HG03575 (cell line): ENCODE results near the gene PAIP1.
"Not testable (repeated sequence)": the region's sequence is repeated elsewhere in the genome, so short reads cannot be mapped to it uniquely, and the experiment has no call there.

Experiments used
- ATAC-seq: cut with Tn5 transposase; IDR thresholded peaks from one replicate; pipeline ENCODE4 v1.9.1; 2021; ENCODE audit not compliant: unreplicated experiment, insufficient number of reproducible peaks, low FRiP score; ENCODE audit errors: extremely low read depth

The PAIP1 gene

GRCh38 chr5:43573058-43573457 lies 16.2 kb upstream of the PAIP1 start:
- ATAC-seq: no peak

- no peak for ATAC-seq
These were observed 15.5 kb upstream of the PAIP1 start for GRCh38 chr5:43572357-43572756.

GRCh38 chr5:43571237-43571636 lies 14.4 kb upstream of the PAIP1 start:
- ATAC-seq: no peak

GRCh38 chr5:43570450-43571158 lies 13.7 kb upstream of the PAIP1 start:
- no peak for ATAC-seq

- no peak for ATAC-seq
These were observed 12.4 kb upstream of the PAIP1 start for GRCh38 chr5:43569236-43569746.

- no peak for ATAC-seq
These were observed 11.1 kb upstream of the PAIP1 start for GRCh38 chr5:43567967-43568366.

GRCh38 chr5:43565043-43565442 lies 8.2 kb upstream of the PAIP1 start:
- no peak for ATAC-seq

GRCh38 chr5:43564289-43564850 lies 7.5 kb upstream of the PAIP1 start:
- ATAC-seq: no peak

GRCh38 chr5:43563321-43563720 lies 6.4 kb upstream of the PAIP1 start:
- no peak for ATAC-seq

GRCh38 chr5:43561356-43561755 lies 4.5 kb upstream of the PAIP1 start:
- ATAC-seq: no peak

GRCh38 chr5:43560128-43560527 lies 3.3 kb upstream of the PAIP1 start:
- no peak for ATAC-seq

- not testable (repeated sequence) for ATAC-seq
These were observed 345 bp downstream of the PAIP1 start for GRCh38 chr5:43556607-43556856.

- ATAC-seq: peak; percentile 20
These were observed 826 bp downstream of the PAIP1 start for GRCh38 chr5:43555895-43556606.

GRCh38 chr5:43554497-43554896 lies 2.4 kb downstream of the PAIP1 start:
- ATAC-seq: no peak

- ATAC-seq: no peak
These were observed 3.5 kb downstream of the PAIP1 start for GRCh38 chr5:43553381-43553780.

- no peak for ATAC-seq
These were observed 5.1 kb downstream of the PAIP1 start for GRCh38 chr5:43551731-43552130.

GRCh38 chr5:43549272-43549671 lies 7.6 kb downstream of the PAIP1 start:
- ATAC-seq: not testable (repeated sequence)

GRCh38 chr5:43548358-43548757 lies 8.5 kb downstream of the PAIP1 start:
- no peak for ATAC-seq

GRCh38 chr5:43547532-43547931 lies 9.3 kb downstream of the PAIP1 start:
- ATAC-seq: no peak

- ATAC-seq: no peak
These were observed 13.4 kb downstream of the PAIP1 start for GRCh38 chr5:43543434-43543833.
